ENCODE measurements around the gene NKD1.

Gene NKD1

DNA sequence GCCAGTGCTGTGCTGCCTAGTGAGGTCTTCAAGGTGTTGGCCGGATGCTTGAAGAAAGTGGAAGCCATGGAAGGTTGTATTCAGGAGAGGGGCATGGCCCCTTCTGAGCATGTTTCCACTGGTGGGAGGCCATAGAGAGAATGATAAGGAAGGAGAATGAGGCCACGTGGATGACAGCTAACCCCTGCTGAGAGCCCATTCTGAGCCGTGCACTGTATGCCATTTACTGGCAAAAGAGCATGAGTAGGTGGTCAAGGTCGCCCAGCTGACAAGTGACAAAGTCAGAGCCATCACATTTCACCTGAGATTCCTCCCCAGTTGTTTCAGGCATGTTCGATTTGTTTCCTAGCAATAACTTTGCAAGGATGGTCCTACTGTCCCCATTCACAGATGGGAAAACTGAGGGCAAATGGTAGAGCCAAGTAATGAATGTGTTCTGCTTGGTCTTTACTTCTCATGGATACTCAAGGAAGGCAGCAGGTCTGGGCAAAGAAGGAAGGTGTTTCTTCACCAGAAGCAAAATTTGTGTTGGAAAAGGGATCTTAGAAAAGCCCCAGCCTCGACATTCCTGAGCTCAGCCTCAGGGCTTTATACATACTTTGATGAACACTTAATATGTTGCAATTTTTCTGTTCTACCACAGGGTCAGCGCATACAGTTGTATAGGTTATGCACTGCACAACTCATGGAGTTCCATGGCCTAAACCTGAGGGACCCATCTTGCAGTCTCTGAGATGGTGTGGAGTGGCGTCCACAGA, 10.5 kb upstream of the NKD1 start:
- no peak for DNase-seq (ENCODE audit: low read depth in 1 of 2, low spot score in 1 of 2)

DNA sequence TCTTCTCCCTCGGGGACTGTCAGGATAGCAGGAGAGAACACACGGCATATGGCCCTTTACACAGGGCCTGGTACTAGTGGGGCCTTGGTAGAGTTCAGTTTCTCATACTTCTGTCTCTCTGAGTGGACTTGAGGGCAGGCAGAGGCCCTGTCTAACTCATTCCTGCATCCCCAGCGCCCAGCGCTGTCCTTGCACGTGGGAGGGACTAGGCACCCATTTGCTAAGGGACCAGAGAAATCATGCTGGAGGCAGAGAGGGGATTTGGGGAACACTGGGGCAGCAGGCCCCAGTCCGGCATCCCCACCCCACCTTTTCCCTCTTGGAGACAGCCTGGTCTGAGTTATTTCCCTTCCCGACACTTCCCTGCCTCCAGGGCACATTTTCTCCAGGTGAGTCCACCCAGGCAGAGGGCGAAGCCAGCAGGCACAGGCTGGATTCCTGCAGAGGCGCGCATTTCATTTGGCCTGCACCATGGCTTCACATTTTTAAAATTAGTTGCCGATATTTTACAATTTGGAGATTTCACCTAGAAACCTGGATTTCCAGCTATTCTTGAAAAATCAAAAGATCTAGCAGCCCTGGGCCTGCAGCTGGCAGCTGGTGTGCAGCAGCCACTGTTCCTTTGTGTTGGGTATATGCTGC, 9.7 kb upstream of the NKD1 start:
- DNase-seq (ENCODE audit: low read depth in 1 of 2, low spot score in 1 of 2) = no peak

DNA sequence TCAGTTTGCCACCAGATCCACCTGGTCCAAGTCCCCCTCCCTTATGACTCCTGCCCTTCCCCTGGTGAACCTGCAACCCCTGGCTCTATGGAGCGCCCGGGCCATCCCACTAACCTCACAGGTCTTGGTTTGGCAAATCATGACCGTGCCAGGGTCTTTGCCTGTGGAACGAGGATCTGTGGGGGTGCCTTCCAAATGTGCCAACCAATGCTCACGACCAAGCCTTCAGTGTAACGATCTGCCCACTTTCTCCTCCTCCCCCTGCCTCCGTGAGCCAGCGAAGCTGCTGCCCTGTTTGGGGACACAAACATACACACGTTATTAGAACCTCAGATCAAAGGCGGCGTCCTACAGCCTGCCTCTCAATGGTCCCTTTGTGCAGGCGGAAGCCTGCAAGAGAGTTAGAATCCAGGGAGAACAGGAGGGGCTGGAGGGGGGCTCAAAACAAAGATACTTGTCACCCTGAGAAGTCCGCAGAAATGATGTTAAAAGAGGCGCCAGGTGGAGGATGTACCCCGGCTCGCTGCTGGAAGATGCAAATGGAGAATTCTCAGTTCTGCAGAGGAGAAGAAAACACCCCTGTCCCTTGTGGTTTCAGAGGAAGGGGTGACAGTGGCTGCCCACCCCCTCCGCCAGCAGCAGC, 9.0 kb upstream of the NKD1 start:
- DNase-seq (ENCODE audit: low read depth in 1 of 2, low spot score in 1 of 2) = no peak

DNA sequence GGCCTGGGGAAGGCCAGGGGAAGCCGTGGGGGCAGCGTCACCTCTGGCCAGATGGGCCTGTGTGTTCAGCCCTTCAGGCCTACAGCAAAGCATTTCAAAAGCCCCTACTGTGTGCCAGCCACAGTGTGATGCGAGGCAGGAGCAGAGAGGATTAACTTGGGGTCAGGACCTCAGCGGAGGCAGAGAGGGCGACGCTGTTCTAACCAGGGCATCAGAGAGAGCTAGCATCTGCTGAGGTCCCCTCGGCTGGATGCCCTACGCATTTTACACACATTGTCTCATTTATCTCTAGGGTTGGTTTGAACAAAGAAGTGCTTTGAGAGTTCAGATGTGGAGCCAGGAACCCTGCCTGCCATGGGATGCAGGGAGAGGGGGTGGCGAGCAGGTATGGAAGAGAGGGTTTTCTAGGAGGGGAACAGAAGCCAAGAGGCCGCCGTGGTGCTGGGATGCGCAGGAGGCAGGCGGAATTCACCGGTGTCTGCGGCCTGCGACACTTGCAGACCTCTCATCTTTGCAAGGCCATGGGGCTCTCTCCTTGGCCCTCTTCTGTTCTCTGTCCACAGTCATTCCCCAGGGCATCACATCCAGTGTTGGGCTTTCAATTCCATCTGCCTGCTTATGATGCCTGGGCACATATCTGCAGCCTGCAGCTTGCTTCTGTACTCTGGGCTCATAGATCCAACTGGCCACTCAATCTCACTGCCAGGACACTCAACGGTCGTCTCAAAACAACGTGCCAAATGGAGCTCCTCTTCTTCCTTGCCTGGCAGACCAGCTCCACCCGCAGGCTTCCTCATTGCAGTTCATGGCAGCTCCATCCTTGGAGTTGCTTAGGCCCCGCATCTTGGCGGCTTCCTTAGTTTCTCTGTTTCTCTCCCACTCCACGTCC, 8.1 kb upstream of the NKD1 start:
- DNase-seq (ENCODE audit: low read depth in 1 of 2, low spot score in 1 of 2) = no peak

DNA sequence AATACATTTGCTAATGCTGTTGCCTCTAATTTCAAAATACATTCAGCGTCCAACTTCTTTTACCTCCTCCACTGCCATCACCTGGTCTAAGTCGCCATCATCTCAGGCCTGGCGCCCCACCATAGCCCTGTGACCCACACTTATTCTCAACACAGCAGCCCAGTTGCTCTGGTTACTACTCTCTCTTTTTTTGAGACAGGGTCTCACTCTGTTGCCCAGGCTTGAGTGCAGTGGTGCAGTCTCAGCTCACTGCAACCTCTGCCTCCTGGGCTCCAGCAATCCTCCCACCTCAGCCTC, 7.5 kb upstream of the NKD1 start:
- DNase-seq (ENCODE audit: low read depth in 1 of 2, low spot score in 1 of 2) = no peak

DNA sequence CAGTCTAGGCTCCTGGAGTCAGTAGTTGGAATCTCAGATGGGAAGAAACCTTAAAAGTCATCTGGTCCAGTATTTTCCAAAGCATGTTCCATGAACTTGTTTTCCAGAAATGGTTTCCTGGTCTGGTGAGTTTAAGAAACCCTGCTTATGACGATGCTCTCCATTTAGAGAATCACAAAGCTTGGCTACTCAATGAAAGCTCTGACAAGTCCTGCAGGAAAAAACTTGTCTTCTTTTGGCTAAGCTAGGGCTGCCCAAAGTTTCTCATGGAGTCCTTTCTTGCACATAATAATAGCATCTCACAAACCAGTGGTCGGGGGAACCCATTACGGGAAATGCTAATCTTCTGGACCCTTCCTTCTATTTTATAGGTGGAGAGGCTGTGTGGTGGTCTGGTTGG, 5.5 kb upstream of the NKD1 start:
- DNase-seq (ENCODE audit: low read depth in 1 of 2, low spot score in 1 of 2) = no peak

DNA sequence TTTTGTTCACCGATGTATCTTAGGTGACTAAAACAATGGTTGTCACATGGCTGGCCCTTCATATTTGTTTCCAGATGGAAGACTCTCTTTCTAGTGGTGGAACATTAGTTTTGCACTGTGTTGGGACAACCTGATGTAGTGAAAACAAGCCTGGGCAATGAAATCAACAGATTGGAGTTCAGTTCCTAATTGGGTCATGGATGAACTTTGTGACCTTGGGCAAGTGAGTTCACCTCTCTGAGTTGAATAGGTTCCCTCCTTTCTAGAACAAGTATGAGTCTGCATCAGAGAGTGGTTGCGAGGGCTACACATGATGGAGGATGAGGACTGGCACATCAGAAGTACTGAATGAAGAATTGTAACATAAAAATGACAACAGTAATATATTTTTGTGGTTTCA, 2.1 kb upstream of the NKD1 start:
- DNase-seq (ENCODE audit: low read depth in 1 of 2, low spot score in 1 of 2) = no peak

DNA sequence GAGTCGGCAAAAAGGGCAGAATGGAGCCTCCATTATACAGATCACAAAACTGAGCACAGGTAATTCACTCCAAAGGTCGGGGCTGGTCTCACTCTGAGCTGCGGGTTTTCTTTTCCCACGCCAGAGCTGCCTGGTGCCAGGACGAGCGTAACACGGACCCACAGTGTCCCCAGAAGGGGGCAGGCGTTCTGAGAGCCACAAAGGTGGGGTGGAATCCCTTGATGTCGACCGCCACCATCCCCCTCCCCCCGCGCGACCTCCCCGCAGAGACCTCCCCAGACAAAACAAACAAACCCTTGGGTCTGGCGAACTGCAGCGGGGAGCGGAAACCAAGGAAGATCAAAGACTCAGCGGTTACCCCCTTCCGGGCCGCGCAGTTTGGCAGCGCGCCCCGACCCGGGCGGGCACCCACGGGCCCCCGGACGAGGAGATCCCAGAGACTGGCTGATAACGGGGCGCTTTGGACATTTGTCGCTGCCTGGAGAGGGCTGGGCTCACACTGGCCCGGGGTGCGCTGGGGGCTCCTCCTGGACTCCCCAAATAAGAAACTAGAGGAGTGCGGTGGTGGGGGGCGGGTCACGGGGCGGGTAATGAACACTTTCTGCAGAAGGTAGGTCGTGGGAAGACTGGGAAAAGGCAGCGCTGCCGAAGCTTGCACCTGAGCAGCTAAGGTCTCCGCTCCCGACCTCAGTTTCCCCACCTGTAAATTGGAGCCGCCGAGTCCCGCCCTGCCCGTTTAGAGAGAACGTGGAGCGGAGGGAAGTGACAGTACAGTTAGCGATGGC, 664 bp upstream of the NKD1 start:
- DNase-seq (ENCODE audit: low read depth in 1 of 2, low spot score in 1 of 2) = peak; percentile 35 to 74

DNA sequence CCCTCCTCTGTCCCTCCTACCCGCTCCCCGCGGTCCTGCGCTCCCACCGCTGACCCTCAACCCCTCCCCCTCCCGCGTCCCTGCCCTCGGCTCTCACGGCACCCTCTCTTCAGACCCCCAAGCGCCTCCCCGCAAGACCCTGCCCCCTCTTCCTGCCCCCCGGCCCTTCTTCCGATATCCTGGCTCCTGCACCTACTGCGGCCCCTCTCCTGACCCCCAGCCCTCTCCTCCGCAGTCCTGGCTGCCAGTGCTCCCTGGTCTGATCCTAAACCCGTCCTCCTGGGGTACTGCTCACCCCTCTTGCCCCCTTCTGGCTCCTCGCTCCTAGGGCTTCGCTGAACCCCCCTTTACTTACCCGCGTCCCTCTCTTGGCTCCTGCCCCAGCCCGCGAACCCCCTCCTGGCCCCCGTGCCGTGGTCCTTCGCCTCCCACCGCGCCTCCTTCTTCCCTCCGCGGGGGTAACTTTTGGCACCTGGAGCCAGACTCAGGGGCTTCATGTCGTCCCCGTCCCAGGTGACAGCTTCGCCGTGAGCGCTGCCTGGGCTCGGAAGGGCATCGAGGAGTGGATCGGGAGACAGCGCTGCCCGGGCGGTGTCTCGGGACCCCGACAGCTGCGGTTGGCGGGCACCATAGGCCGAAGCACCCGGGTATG, 839 bp downstream of the NKD1 start:
- no peak for DNase-seq (ENCODE audit: low read depth in 1 of 2, low spot score in 1 of 2)

DNA sequence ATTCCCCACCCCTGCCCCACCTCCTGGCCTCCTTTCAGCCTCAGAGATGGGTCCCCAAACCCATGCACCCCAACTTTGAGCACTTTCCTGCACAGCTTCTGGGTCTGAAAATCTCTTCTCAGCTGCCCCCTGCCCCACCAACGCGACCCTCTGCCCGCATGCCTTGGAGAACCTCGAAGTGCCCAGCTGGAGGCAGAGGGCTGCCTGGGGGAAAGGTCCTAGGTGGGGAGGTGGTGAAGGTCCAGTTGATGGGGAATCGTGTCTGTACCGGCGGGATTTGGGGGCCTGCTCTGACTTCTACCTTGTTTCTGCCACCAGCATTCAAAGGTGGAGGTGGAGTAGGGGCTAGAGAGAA, 1.3 kb downstream of the NKD1 start:
- DNase-seq (ENCODE audit: low read depth in 1 of 2, low spot score in 1 of 2) = no peak

DNA sequence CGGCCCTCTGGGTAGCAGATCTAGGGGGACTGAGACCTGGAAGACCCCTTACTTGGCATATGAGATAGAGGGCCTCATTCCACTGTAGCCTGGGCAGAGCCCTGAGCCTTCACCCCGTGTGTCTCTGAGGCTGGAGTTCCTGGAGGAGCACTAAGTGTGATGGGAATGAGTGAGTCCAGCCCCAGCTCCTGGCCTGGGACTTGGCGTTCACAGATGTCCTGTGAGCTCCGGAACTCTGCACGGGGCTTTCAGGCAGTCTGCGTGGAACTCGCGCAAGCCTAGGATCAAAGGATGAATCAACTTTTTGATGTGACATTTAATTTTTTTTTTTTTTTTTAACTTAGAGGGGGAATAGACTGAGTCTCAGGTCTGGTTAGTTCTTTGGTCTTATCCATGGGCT, 1.8 kb downstream of the NKD1 start:
- no peak for DNase-seq (ENCODE audit: low read depth in 1 of 2, low spot score in 1 of 2)

DNA sequence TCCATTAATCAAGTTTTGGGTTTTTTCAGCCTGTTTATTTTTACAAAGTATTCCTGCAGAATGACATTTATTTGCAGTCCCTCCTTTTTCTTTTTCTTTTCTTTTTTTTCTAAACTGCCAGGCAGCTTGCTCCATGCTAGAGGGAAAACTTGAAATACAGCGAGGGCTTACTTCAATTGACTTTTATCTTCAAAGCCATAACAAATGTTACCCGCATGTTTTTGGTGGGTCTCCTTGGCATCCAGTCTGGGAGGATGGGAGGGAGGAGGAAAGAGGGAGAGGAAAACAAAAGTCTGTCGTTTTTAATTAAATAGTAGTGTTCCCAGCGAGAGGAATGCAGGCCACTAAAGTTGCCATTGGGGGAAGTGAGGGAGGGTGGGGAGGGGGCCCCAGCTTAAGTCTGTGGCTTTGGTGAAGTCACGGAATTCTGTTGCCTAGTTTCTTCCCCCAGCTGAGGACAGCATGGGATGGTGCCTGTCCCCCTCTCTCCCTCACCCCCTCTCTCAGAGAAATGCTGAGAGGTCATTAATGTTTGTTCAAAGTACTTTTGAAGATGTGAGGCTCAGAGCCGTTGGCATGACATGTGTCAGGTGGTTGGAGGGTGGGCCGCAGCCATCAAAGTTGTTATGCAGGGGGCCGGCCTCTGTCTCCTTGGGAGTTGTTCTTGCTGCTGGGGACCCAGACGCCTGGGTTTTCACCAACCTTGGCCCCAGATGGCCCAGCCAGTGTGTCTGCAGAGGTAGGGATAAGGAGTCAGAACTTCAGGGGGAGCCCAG, 2.9 kb downstream of the NKD1 start:
- no peak for DNase-seq (ENCODE audit: low read depth in 1 of 2, low spot score in 1 of 2)

DNA sequence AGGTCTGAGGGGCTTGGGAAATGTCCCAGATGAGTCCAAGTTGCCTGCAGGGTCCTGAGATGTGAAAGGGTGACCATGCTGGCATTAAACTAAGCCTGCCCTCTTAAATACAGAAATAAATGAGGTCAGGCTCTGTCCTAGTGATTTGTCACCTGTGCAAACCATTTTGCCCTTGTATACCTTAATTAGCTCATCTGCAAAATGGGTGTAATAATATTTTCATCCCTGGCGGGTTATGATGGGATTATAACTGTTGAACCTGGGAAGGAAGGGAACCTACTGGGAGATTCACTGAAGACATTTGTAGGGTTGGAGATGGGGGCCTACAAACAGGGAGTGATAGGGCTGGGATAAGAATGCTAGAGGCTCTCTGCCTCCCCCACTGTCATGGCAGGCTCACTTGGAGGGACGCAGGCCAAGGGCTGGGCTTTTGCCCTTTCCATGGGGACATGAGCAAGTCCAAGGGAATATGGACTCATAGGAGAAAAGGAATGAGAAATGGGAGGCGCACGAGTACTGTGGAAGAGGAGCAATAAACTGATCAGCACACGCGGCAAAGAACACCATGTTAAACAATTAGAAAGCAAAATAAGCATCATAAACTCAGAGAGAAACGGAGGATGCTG, 4.4 kb downstream of the NKD1 start:
- no peak for DNase-seq (ENCODE audit: low read depth in 1 of 2, low spot score in 1 of 2)

DNA sequence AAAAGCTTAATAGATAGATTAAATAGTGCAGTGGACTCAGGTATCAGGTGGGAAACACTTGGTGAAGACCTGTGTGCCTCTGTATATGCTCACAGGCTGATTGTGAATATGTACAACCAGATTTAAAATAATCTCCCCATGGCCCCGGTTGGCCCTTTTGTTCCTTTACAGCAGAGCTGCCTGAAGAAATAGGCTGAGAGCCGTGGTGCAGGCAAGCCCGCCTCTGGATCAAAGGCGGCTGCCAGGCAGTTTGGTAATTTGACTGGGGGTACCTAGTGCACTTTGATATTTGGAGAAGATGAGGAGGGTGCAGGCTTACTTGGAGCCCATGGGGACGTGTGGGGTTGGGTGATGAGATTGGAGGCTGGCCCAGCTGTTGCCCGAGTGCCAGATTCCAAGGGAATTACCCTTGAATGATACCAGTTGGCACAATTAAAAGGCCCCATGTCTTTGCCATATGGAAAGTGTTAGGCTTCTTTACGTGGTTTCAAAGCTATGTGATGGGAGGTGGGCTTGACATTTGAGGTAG, 5.0 kb downstream of the NKD1 start:
- DNase-seq (ENCODE audit: low read depth in 1 of 2, low spot score in 1 of 2) = no peak

DNA sequence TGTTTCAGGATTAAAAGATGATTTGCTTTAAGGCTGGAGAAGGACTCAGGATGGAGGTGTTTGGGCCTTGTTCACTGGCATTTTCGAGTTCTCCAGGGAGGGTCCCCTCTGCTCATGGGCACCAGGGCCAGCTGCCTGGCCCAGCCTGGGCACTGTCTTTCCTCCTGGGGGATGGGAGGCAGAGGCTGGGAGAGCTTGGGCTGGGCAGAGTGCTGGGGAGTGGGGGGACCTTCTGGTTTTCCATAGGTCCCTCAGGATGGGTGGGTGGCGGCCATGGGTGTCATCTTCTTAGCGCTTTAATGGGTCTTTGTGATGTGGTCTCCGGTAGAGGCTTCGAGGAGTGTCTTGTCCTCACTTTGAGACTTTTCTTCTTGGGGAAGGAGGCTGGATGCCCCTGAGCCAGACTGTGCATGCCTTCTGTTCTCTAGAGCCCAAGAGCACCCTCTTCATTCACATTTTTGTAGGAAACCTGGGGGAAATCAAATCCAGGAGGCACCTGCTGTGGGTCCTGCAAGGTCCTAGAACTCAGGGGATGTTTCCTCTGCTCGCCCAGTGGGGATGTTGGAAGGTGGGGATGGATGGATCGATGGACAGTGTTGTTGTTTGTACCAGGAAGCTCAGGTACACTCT, 5.7 kb downstream of the NKD1 start:
- no peak for DNase-seq (ENCODE audit: low read depth in 1 of 2, low spot score in 1 of 2)

DNA sequence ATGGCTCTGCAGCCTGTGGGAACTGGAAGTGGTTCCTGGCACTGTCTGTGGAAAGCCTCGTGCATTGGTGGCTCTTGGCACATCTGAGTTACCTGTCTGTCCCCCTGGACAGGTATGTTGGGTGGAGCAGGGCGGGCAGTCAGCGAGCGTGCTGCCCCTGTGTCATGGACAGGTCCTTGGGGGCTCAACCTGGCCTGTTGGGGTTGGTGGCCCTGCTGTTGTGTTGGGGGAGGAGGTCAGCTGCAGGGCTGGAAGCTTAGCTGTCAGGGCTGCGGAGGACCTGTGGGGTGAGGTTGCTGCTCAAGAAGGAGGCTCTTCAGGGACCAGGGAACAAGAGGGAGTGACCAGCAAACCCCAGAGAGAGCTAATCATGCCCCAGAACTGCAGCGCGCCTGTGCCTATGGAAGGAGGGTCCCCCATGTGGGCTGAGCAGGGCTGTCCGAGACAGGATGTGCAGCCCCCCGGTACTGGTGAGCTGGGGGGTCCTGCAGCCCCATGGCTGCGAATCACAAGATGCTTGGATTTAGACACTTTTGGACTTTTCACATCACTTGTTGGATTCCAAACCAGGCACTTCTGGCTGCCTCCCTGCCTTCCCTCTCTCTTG, 7.2 kb downstream of the NKD1 start:
- DNase-seq (ENCODE audit: low read depth in 1 of 2, low spot score in 1 of 2) = no peak

DNA sequence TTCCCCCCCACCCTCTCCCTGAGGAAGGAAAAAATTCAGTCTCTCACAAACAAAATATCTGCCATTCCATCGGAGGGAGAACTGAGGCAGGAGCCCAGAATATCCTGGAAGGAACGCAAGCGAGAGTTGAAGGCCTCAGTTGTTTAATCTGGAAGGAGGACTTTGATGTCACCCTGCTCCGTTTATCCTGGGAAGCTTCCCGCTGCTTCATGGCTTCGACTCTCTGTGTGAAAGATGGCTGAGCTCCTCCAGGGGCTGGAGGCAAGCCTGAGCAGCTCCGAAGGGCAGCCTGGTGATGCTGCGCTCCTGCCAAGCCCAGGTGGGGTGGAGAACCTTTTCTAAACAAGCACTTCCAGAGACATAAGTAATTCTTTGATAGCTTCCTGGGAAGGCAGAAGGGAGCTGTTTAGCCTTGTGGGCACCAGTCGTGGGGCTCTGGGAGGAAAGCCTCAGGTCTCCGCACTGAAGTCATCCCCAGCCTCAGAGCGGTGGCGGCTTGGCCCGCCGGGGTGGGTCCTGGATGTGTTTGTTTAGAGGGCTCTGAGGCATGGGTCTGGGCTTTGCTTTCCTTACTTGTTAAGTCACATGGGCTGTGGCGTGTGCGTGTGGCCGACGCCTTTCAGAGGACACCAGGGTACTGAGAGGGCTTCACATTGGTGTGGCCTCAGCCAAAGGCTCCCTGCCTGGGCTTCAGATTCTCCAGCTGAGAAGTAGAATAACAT, 7.9 kb downstream of the NKD1 start:
- DNase-seq (ENCODE audit: low read depth in 1 of 2, low spot score in 1 of 2) = no peak

DNA sequence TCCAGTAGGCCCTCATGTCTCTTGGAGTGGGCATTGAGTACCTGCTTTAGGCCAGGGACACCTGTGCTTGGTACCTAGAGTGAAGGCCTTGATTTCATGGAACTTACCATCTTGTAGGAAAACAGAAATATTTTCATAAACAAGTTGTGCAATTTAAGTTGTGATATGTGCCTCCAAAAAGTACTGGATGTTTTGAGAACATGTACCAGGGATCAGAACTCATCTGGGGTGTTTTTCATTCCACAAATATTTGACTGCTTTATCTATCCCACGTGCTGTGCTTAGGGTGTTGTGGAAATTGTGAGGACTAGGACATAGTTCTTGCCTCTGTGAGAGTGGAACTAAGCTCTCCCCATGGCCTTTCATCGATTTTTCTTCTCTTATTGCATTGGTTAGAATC, 8.8 kb downstream of the NKD1 start:
- no peak for DNase-seq (ENCODE audit: low read depth in 1 of 2, low spot score in 1 of 2)

Measured in stimulated activated CD4-positive, alpha-beta T cell treated with anti-CD3 and anti-CD28 coated beads, Interleukin-15, amount 100 ng/mL, for 1 hour (primary cell).